Natural killer cell (primary cell): ENCODE data around the gene RARB. TPM values are rescaled to one million over a fixed set of nuclear protein-coding genes. Genes with fewer than 3 reads are reported as not detected.
A peak's percentile ranks its signal among the peaks of the same experiment; 100 is the strongest.

ENCODE experiments used
- ATAC-seq, 3 donors: fragments of 150-1000 bp in 2 of 3; fragments of 200-7000 bp in 1 of 3; cut with Tn5 transposase; 1 replicate in 1 of 3; 2 replicates in 2 of 3; pipeline ENCODE4 v1.10.0; 2021; ENCODE audit warnings: mild to moderate bottlenecking in 2 of 3, moderate library complexity in 2 of 3
- DNase-seq, 2 donors: peaks; one replicate each; pipeline versions ENCODE4 v3.0.0 to v3.0.0-alpha.2; 2013 to 2021; ENCODE audit warnings: mixed read lengths in 1 of 2
- H3K27ac ChIP-seq: one replicate; pipeline ENCODE4 v1.5.1; 2013; ENCODE audit warnings: mild to moderate bottlenecking, low read length
- H3K27me3 ChIP-seq: one replicate; pipeline ENCODE4 v1.6.1; 2013; ENCODE audit warnings: low read length; ENCODE audit not compliant: control insufficient read depth, insufficient read depth
- H3K36me3 ChIP-seq: one replicate; pipeline ENCODE4 v1.6.1; 2013; ENCODE audit warnings: low read length; ENCODE audit not compliant: control insufficient read depth, insufficient read depth
- H3K4me1 ChIP-seq: one replicate; pipeline ENCODE4 v1.6.1; 2013; ENCODE audit warnings: low read length; ENCODE audit not compliant: control insufficient read depth, insufficient read depth
- H3K4me3 ChIP-seq: one replicate; pipeline ENCODE4 v1.5.1; 2013; ENCODE audit warnings: low read length
- H3K9me3 ChIP-seq: one replicate; pipeline ENCODE4 v1.6.1; 2013; ENCODE audit warnings: low read length; ENCODE audit not compliant: control insufficient read depth, insufficient read depth
- H3K27ac Mint-ChIP-seq, 2 donors: one replicate each; pipeline ENCODE4 v1.8.0; 2022; ENCODE audit warnings: mild to moderate bottlenecking in 2 of 2, mixed read lengths in 2 of 2, moderate library complexity in 1 of 2
- H3K27me3 Mint-ChIP-seq, 2 donors: one replicate each; pipeline ENCODE4 v1.8.0; 2022; ENCODE audit warnings: low read depth in 2 of 2, mixed read lengths in 2 of 2
- H3K36me3 Mint-ChIP-seq: one replicate; pipeline ENCODE4 v1.8.0; 2022; ENCODE audit warnings: mixed read lengths
- H3K4me1 Mint-ChIP-seq, 2 donors: one replicate each; pipeline ENCODE4 v1.8.0; 2022; ENCODE audit warnings: mixed read lengths in 2 of 2
- H3K4me3 Mint-ChIP-seq: one replicate; pipeline ENCODE4 v1.8.0; 2022; ENCODE audit warnings: mild to moderate bottlenecking, moderate library complexity, mixed read lengths
- H3K9me3 Mint-ChIP-seq, 2 donors: one replicate each; pipeline ENCODE4 v1.8.0; 2022; ENCODE audit warnings: mixed read lengths in 2 of 2
- WGBS: methylation state at CpG from one replicate; pipeline ENCODE4 v1.1.7; 2013; ENCODE audit warnings: missing lambda C conversion rate; ENCODE audit not compliant: insufficient coverage; 5-methylcytosine and 5-hydroxymethylcytosine counted together
- intact Hi-C: fragments of 100-400 bp; cut with micrococcal nuclease; formaldehyde crosslinking; loops from one replicate; pipeline ENCODE4 v1.14.2; 2022
- total RNA-seq, 4 donors: library from RNA; stranded (reverse); fragments of 120-200 nt in 1 of 4; gene quantifications; one replicate each; pipeline versions ENCODE4 v1.2.3 to v1.2.4, GENCODE V29; 2013 to 2022
- TF ChIP-seq, protein P1 (sequence below): fragments of 200-600 bp; IDR thresholded peaks from one replicate; pipeline ENCODE4 v1.8.0; 2022; ENCODE audit warnings: antibody characterized with exemption

Gene RARB
- total RNA-seq, 3 donors from 2014 or later (not counting 1 experiment from before 2014, with no cell fraction given), result not detected

DNA sequence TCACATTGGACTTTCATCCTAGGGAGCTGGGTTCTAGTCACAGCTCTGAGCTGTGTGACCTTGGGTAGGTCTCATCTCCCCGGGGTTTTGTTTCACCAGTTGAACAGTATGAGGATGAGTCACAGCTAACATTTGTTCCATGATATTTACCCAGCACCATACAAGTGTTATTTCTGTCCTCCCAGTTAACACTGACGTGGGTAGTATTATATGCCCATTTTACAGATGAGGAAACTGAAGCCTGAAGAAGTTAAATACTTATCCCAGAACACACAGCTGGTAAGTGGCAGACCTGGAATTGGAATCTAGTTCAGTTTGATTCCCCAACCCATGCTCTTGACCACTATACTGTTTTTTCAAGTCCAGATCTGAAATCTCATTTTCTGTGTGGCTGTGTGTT, 908 bp upstream of the RARB start:
- 50% methylated on average over 1 of the region's 2 CpGs for WGBS
- Mint-ChIP-seq H3K27me3 (peaks cover 72 to 79% of the 10 kb centered on the region in 2 donors), H3K4me3 (peak overlapping the region; percentile 82), H3K27ac (peak overlapping the region in 1 of 2 donors; percentile 54), H3K4me1 (peaks cover 15 to 19% of the 10 kb centered on the region in 2 donors), H3K9me3 (no peaks in the 10 kb centered on the region), H3K36me3 (no peaks in the 10 kb centered on the region)
- TF ChIP-seq, protein P1, sequence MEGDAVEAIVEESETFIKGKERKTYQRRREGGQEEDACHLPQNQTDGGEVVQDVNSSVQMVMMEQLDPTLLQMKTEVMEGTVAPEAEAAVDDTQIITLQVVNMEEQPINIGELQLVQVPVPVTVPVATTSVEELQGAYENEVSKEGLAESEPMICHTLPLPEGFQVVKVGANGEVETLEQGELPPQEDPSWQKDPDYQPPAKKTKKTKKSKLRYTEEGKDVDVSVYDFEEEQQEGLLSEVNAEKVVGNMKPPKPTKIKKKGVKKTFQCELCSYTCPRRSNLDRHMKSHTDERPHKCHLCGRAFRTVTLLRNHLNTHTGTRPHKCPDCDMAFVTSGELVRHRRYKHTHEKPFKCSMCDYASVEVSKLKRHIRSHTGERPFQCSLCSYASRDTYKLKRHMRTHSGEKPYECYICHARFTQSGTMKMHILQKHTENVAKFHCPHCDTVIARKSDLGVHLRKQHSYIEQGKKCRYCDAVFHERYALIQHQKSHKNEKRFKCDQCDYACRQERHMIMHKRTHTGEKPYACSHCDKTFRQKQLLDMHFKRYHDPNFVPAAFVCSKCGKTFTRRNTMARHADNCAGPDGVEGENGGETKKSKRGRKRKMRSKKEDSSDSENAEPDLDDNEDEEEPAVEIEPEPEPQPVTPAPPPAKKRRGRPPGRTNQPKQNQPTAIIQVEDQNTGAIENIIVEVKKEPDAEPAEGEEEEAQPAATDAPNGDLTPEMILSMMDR, result no peak
- H3K4me3 ChIP-seq, result no peak overlapping the region
- peaks cover 45% of the 10 kb centered on the region for H3K27me3 ChIP-seq
- no peak for ATAC-seq
- DNase-seq, result no peak
- peaks cover 10% of the 10 kb centered on the region for H3K4me1 ChIP-seq
- intact Hi-C loops, result no loop called here
- no peaks in the 10 kb centered on the region for H3K36me3 ChIP-seq
- no peaks in the 10 kb centered on the region for H3K9me3 ChIP-seq
- H3K27ac ChIP-seq, result no peak overlapping the region

DNA sequence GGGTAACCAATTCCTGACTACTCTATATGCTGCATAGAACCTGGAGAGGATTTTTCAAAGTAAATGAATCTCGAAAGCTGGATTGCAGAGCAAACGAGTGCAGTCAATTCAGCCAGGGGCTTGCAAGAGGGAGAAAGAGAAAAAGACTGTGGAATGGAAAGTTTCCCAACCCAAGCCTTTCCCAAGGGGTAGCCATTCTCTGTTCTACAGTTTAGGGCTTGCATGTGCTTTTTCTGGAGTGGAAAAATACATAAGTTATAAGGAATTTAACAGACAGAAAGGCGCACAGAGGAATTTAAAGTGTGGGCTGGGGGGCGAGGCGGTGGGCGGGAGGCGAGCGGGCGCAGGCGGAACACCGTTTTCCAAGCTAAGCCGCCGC, 511 bp upstream of the RARB start:
- H3K27ac Mint-ChIP-seq, result peak overlapping the region in 1 of 2 donors; percentile 54
- H3K27me3 Mint-ChIP-seq, result peaks cover 70 to 81% of the 10 kb centered on the region in 2 donors
- Histone ChIP-seq H3K4me1 (peaks cover 10% of the 10 kb centered on the region), H3K4me3 (no peak overlapping the region), H3K9me3 (no peaks in the 10 kb centered on the region), H3K27me3 (peaks cover 42% of the 10 kb centered on the region), H3K36me3 (no peaks in the 10 kb centered on the region), H3K27ac (no peak overlapping the region)
- ATAC-seq (no peak), DNase-seq (no peak)
- TF ChIP-seq, protein P1, result no peak
- no peaks in the 10 kb centered on the region for H3K9me3 Mint-ChIP-seq
- peaks cover 15 to 19% of the 10 kb centered on the region in 2 donors for H3K4me1 Mint-ChIP-seq
- intact Hi-C loops, result no loop called here
- no peaks in the 10 kb centered on the region for H3K36me3 Mint-ChIP-seq
- H3K4me3 Mint-ChIP-seq, result peak overlapping the region; percentile 82
- 3% methylated on average over 13 of the region's 13 CpGs for WGBS

DNA sequence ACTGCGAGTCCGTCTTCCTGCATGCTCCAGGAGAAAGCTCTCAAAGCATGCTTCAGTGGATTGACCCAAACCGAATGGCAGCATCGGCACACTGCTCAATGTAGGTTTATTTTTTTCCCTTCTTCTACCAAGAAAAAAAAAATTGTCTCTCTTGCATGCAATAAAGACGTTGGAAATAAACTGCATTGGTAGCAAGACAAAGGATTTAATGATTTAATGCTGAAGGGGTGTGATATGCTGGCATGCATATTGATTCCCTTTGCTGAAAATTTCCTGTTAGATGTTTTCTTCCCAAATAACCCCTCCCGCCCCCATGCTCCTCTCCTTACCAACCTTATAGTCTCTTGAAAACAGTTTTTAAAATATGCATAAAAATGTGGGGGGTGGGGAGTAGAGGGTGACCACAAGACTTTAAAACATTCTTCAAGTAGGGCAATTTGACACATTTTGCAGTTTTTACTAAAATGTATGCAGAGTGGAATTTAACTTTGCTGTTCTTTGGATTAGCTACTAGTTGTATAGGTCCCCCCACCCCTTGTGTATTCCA, 799 bp downstream of the RARB start:
- H3K27ac ChIP-seq, result no peak overlapping the region
- H3K9me3 Mint-ChIP-seq, result no peaks in the 10 kb centered on the region
- peaks cover 68 to 76% of the 10 kb centered on the region in 2 donors for H3K27me3 Mint-ChIP-seq
- peaks cover 42% of the 10 kb centered on the region for H3K27me3 ChIP-seq
- DNase-seq, result no peak
- intact Hi-C loops, result no loop called here
- no peak overlapping the region for H3K27ac Mint-ChIP-seq
- H3K4me3 Mint-ChIP-seq, result no peak overlapping the region
- H3K4me1 ChIP-seq, result peaks cover 10% of the 10 kb centered on the region
- H3K4me3 ChIP-seq, result no peak overlapping the region
- no peaks in the 10 kb centered on the region for H3K9me3 ChIP-seq
- TF ChIP-seq, protein P1, result no peak
- H3K4me1 Mint-ChIP-seq, result peaks cover 20 to 21% of the 10 kb centered on the region in 2 donors
- no peaks in the 10 kb centered on the region for H3K36me3 Mint-ChIP-seq
- 13% methylated on average over 4 of the region's 6 CpGs for WGBS
- H3K36me3 ChIP-seq, result no peaks in the 10 kb centered on the region
- no peak for ATAC-seq
